Measurements from ENCODE around the gene CCDC107.
A peak's percentile ranks its signal among the peaks of the same experiment; 100 is the strongest.
"Not testable (repeated sequence)": the region's sequence is repeated elsewhere in the genome, so short reads cannot be mapped to it uniquely, and the experiment has no call there.

CCDC107 gene

GRCh38 chr9:35658137-35658967, at the start of gene CCDC107:
Gene CCDC107, plus strand, starts transcription at chr9:35658292. Its CDS starts 88 bp downstream, at chr9:35658380.
- Histone ChIP-seq H3K27me3 (ENCODE audit: control insufficient read depth in 1 of 2, insufficient read depth in 2 of 2, low read length in 2 of 2) (no peaks in the 10 kb centered on the region), H3K27ac (ENCODE audit: low read depth, low read length) (peak within 1 kb of the TSS; percentile 99), H3K9ac (ENCODE audit: low read depth in 1 of 2, low read length in 2 of 2) (peak within 1 kb of the TSS; percentile 81 to 86), H3K4me3 (ENCODE audit: low read depth in 1 of 2, low read length in 2 of 2) (peak within 1 kb of the TSS; percentile 77 to 89), H3K4me1 (ENCODE audit: control insufficient read depth in 1 of 2, insufficient read depth in 2 of 2, low read length in 2 of 2) (peaks cover 32 to 40% of the 10 kb centered on the region in 2 donors), H3K9me3 (ENCODE audit: control insufficient read depth in 1 of 2, low read length in 2 of 2) (no peaks in the 10 kb centered on the region), H3K36me3 (ENCODE audit: control insufficient read depth in 1 of 2, insufficient read depth in 2 of 2, low read length in 2 of 2) (peaks cover 8 to 11% of the 10 kb centered on the region in 2 donors)

- H3K27me3 ChIP-seq (ENCODE audit: control insufficient read depth in 1 of 2, insufficient read depth in 2 of 2, low read length in 2 of 2), result no peaks in the 10 kb centered on the region
- H3K36me3 ChIP-seq (ENCODE audit: control insufficient read depth in 1 of 2, insufficient read depth in 2 of 2, low read length in 2 of 2), result peaks cover 14 to 21% of the 10 kb centered on the region in 2 donors
- H3K9ac ChIP-seq (ENCODE audit: low read depth in 1 of 2, low read length in 2 of 2), result no peak overlapping the region
- no peaks in the 10 kb centered on the region for H3K9me3 ChIP-seq (ENCODE audit: control insufficient read depth in 1 of 2, low read length in 2 of 2)
- H3K4me1 ChIP-seq (ENCODE audit: control insufficient read depth in 1 of 2, insufficient read depth in 2 of 2, low read length in 2 of 2), result peaks cover 5 to 12% of the 10 kb centered on the region in 2 donors
- no peak overlapping the region for H3K27ac ChIP-seq (ENCODE audit: low read depth, low read length)
- H3K4me3 ChIP-seq (ENCODE audit: low read depth in 1 of 2, low read length in 2 of 2), result no peak overlapping the region
These were observed 48.9 kb upstream of the CCDC107 start for GRCh38 chr9:35609001-35609819.

GRCh38 chr9:35609820-35610163, 48.3 kb upstream of the CCDC107 start:
- H3K27ac ChIP-seq (ENCODE audit: low read depth, low read length), result no peak overlapping the region
- H3K9ac ChIP-seq (ENCODE audit: low read depth in 1 of 2, low read length in 2 of 2), result no peak overlapping the region
- H3K9me3 ChIP-seq (ENCODE audit: control insufficient read depth in 1 of 2, low read length in 2 of 2), result no peaks in the 10 kb centered on the region

GRCh38 chr9:35611230-35611797, 46.8 kb upstream of the CCDC107 start:
- no peak overlapping the region for H3K27ac ChIP-seq (ENCODE audit: low read depth, low read length)
- no peak overlapping the region for H3K9ac ChIP-seq (ENCODE audit: low read depth in 1 of 2, low read length in 2 of 2)
- peaks cover 14 to 21% of the 10 kb centered on the region in 2 donors for H3K36me3 ChIP-seq (ENCODE audit: control insufficient read depth in 1 of 2, insufficient read depth in 2 of 2, low read length in 2 of 2)
- peaks cover under 1 to 6% of the 10 kb centered on the region in 2 donors for H3K4me1 ChIP-seq (ENCODE audit: control insufficient read depth in 1 of 2, insufficient read depth in 2 of 2, low read length in 2 of 2)
- no peaks in the 10 kb centered on the region for H3K9me3 ChIP-seq (ENCODE audit: control insufficient read depth in 1 of 2, low read length in 2 of 2)
- H3K27me3 ChIP-seq (ENCODE audit: control insufficient read depth in 1 of 2, insufficient read depth in 2 of 2, low read length in 2 of 2), result no peaks in the 10 kb centered on the region
- H3K4me3 ChIP-seq (ENCODE audit: low read depth in 1 of 2, low read length in 2 of 2), result no peak overlapping the region

More at GRCh38 chr9:35609820-35610163, 48.3 kb upstream of the CCDC107 start:
- peaks cover 5 to 12% of the 10 kb centered on the region in 2 donors for H3K4me1 ChIP-seq (ENCODE audit: control insufficient read depth in 1 of 2, insufficient read depth in 2 of 2, low read length in 2 of 2)
- H3K27me3 ChIP-seq (ENCODE audit: control insufficient read depth in 1 of 2, insufficient read depth in 2 of 2, low read length in 2 of 2), result no peaks in the 10 kb centered on the region
- H3K4me3 ChIP-seq (ENCODE audit: low read depth in 1 of 2, low read length in 2 of 2), result no peak overlapping the region
- peaks cover 14 to 21% of the 10 kb centered on the region in 2 donors for H3K36me3 ChIP-seq (ENCODE audit: control insufficient read depth in 1 of 2, insufficient read depth in 2 of 2, low read length in 2 of 2)

- peaks cover 14 to 21% of the 10 kb centered on the region in 2 donors for H3K36me3 ChIP-seq (ENCODE audit: control insufficient read depth in 1 of 2, insufficient read depth in 2 of 2, low read length in 2 of 2)
- H3K27me3 ChIP-seq (ENCODE audit: control insufficient read depth in 1 of 2, insufficient read depth in 2 of 2, low read length in 2 of 2), result not testable (repeated sequence)
These were observed 46.0 kb upstream of the CCDC107 start for GRCh38 chr9:35612066-35612465.

GRCh38 chr9:35612843-35613242, 45.2 kb upstream of the CCDC107 start:
- Histone ChIP-seq H3K4me3 (ENCODE audit: low read depth in 1 of 2, low read length in 2 of 2) (no peak overlapping the region), H3K27me3 (ENCODE audit: control insufficient read depth in 1 of 2, insufficient read depth in 2 of 2, low read length in 2 of 2) (peaks cover 0 to 3% of the 10 kb centered on the region in 2 donors), H3K9ac (ENCODE audit: low read depth in 1 of 2, low read length in 2 of 2) (no peak overlapping the region), H3K4me1 (ENCODE audit: control insufficient read depth in 1 of 2, insufficient read depth in 2 of 2, low read length in 2 of 2) (peaks cover 4 to 8% of the 10 kb centered on the region in 2 donors), H3K27ac (ENCODE audit: low read depth, low read length) (no peak overlapping the region), H3K36me3 (ENCODE audit: control insufficient read depth in 1 of 2, insufficient read depth in 2 of 2, low read length in 2 of 2) (peaks cover 12 to 19% of the 10 kb centered on the region in 2 donors), H3K9me3 (ENCODE audit: control insufficient read depth in 1 of 2, low read length in 2 of 2) (no peaks in the 10 kb centered on the region)

More at GRCh38 chr9:35612066-35612465, 46.0 kb upstream of the CCDC107 start:
- not testable (repeated sequence) for H3K4me1 ChIP-seq (ENCODE audit: control insufficient read depth in 1 of 2, insufficient read depth in 2 of 2, low read length in 2 of 2); H3K9me3 ChIP-seq (ENCODE audit: control insufficient read depth in 1 of 2, low read length in 2 of 2); H3K9ac ChIP-seq (ENCODE audit: low read depth in 1 of 2, low read length in 2 of 2); H3K4me3 ChIP-seq (ENCODE audit: low read depth in 1 of 2, low read length in 2 of 2); H3K27ac ChIP-seq (ENCODE audit: low read depth, low read length)

- no peaks in the 10 kb centered on the region for H3K36me3 ChIP-seq (ENCODE audit: control insufficient read depth in 1 of 2, insufficient read depth in 2 of 2, low read length in 2 of 2)
- peaks cover 3% of the 10 kb centered on the region in 2 donors for H3K27me3 ChIP-seq (ENCODE audit: control insufficient read depth in 1 of 2, insufficient read depth in 2 of 2, low read length in 2 of 2)
- no peaks in the 10 kb centered on the region for H3K9me3 ChIP-seq (ENCODE audit: control insufficient read depth in 1 of 2, low read length in 2 of 2)
- no peak overlapping the region for H3K4me3 ChIP-seq (ENCODE audit: low read depth in 1 of 2, low read length in 2 of 2)
- H3K9ac ChIP-seq (ENCODE audit: low read depth in 1 of 2, low read length in 2 of 2), result peak overlapping the region in 1 of 2 donors; percentile 65
- no peak overlapping the region for H3K27ac ChIP-seq (ENCODE audit: low read depth, low read length)
- peaks cover 4 to 19% of the 10 kb centered on the region in 2 donors for H3K4me1 ChIP-seq (ENCODE audit: control insufficient read depth in 1 of 2, insufficient read depth in 2 of 2, low read length in 2 of 2)
These were observed 42.0 kb upstream of the CCDC107 start for GRCh38 chr9:35615981-35616680.

GRCh38 chr9:35616681-35617459, 41.2 kb upstream of the CCDC107 start:
- H3K4me3 ChIP-seq (ENCODE audit: low read depth in 1 of 2, low read length in 2 of 2), result peak overlapping the region; percentile 60 to 63
- H3K27ac ChIP-seq (ENCODE audit: low read depth, low read length), result no peak overlapping the region
- H3K9ac ChIP-seq (ENCODE audit: low read depth in 1 of 2, low read length in 2 of 2), result peak overlapping the region; percentile 28 to 65
- H3K4me1 ChIP-seq (ENCODE audit: control insufficient read depth in 1 of 2, insufficient read depth in 2 of 2, low read length in 2 of 2), result peaks cover 4 to 19% of the 10 kb centered on the region in 2 donors
- H3K9me3 ChIP-seq (ENCODE audit: control insufficient read depth in 1 of 2, low read length in 2 of 2), result no peaks in the 10 kb centered on the region
- peaks cover 3% of the 10 kb centered on the region in 2 donors for H3K27me3 ChIP-seq (ENCODE audit: control insufficient read depth in 1 of 2, insufficient read depth in 2 of 2, low read length in 2 of 2)
- no peaks in the 10 kb centered on the region for H3K36me3 ChIP-seq (ENCODE audit: control insufficient read depth in 1 of 2, insufficient read depth in 2 of 2, low read length in 2 of 2)

- Histone ChIP-seq H3K27ac (ENCODE audit: low read depth, low read length) (no peak overlapping the region), H3K27me3 (ENCODE audit: control insufficient read depth in 1 of 2, insufficient read depth in 2 of 2, low read length in 2 of 2) (peaks cover 3% of the 10 kb centered on the region in 2 donors), H3K36me3 (ENCODE audit: control insufficient read depth in 1 of 2, insufficient read depth in 2 of 2, low read length in 2 of 2) (no peaks in the 10 kb centered on the region), H3K9ac (ENCODE audit: low read depth in 1 of 2, low read length in 2 of 2) (peak overlapping the region; percentile 28 to 65), H3K4me3 (ENCODE audit: low read depth in 1 of 2, low read length in 2 of 2) (peak overlapping the region; percentile 60 to 63), H3K4me1 (ENCODE audit: control insufficient read depth in 1 of 2, insufficient read depth in 2 of 2, low read length in 2 of 2) (peaks cover 4 to 19% of the 10 kb centered on the region in 2 donors), H3K9me3 (ENCODE audit: control insufficient read depth in 1 of 2, low read length in 2 of 2) (no peaks in the 10 kb centered on the region)
These were observed 40.5 kb upstream of the CCDC107 start for GRCh38 chr9:35617548-35617947.

All from duodenal mucosa (tissue), 2 donors.